HepG2 (cell line): ENCODE data around the gene CBFA2T2. TPM values are rescaled to one million over a fixed set of nuclear protein-coding genes. Genes with fewer than 3 reads are reported as not detected.

ENCODE experiments used
- CHD2 ChIP-seq: IDR thresholded peaks from 2 replicates; pipeline ENCODE4 v1.6.1; 2011; ENCODE audit warnings: low read depth, low read length, improper control_type of control experiment
- ELF3 ChIP-seq: IDR thresholded peaks from 2 replicates; pipeline ENCODE4 v1.6.1; 2016; ENCODE audit warnings: missing genetic modification reagents, missing compliant biosample characterization
- FOSL2 ChIP-seq: sonication (generic); formaldehyde crosslinking; IDR thresholded peaks from 2 replicates; pipeline ENCODE4 v1.4.0; 2020; ENCODE audit warnings: missing genetic modification reagents
- FOXJ3 ChIP-seq: sonication (generic); formaldehyde crosslinking; IDR thresholded peaks from 2 replicates; pipeline ENCODE4 v1.4.0; 2020; ENCODE audit warnings: missing genetic modification reagents, mild to moderate bottlenecking, borderline replicate concordance
- HNRNPL ChIP-seq: fragments of 200-400 bp; formaldehyde crosslinking; IDR thresholded peaks from 2 replicates; pipeline ENCODE4 v1.6.1; 2017; ENCODE audit warnings: mild to moderate bottlenecking, low read depth, low read length
- HOXA5 ChIP-seq: sonication (generic); formaldehyde crosslinking; IDR thresholded peaks from 2 replicates; pipeline ENCODE4 v1.4.0; 2020; ENCODE audit warnings: missing genetic modification reagents
- KAT8 ChIP-seq: IDR thresholded peaks from 2 replicates; pipeline ENCODE4 v1.6.1; 2016; ENCODE audit warnings: missing genetic modification reagents, missing compliant biosample characterization
- KDM2A ChIP-seq: sonication (generic); formaldehyde crosslinking; IDR thresholded peaks from 2 replicates; pipeline ENCODE4 v1.4.0; 2020; ENCODE audit warnings: low read depth, missing genetic modification reagents, borderline replicate concordance
- KDM3A ChIP-seq: IDR thresholded peaks from 2 replicates; pipeline ENCODE4 v1.6.1; 2018; ENCODE audit warnings: low read depth, missing compliant biosample characterization
- MEF2D ChIP-seq: sonication (generic); formaldehyde crosslinking; IDR thresholded peaks from 2 replicates; pipeline ENCODE4 v1.5.1; 2020; ENCODE audit warnings: mild to moderate bottlenecking, missing genetic modification reagents
- NFKB2 ChIP-seq: sonication (generic); formaldehyde crosslinking; IDR thresholded peaks from 2 replicates; pipeline ENCODE4 v1.4.0; 2020; ENCODE audit warnings: missing genetic modification reagents, borderline replicate concordance
- NFKBIZ ChIP-seq: IDR thresholded peaks from 2 replicates; pipeline ENCODE4 v1.6.1; 2018; ENCODE audit warnings: missing genetic modification reagents, missing compliant biosample characterization
- PCBP1 ChIP-seq: fragments of 200-400 bp; formaldehyde crosslinking; IDR thresholded peaks from 2 replicates; pipeline ENCODE4 v1.6.1; 2017; ENCODE audit warnings: mild to moderate bottlenecking, low read depth, low read length, borderline replicate concordance
- REL ChIP-seq: sonication (generic); formaldehyde crosslinking; conservative IDR thresholded peaks from 2 replicates; pipeline ENCODE4 v1.8.0; 2022; ENCODE audit warnings: mild to moderate bottlenecking, missing genetic modification reagents, moderate library complexity
- SP140L ChIP-seq: sonication (generic); formaldehyde crosslinking; IDR thresholded peaks from 2 replicates; pipeline ENCODE4 v1.4.0; 2020; ENCODE audit warnings: missing genetic modification reagents, borderline replicate concordance
- SP5 ChIP-seq: IDR thresholded peaks from 2 replicates; pipeline ENCODE4 v1.6.1; 2016; ENCODE audit warnings: low read depth, borderline replicate concordance
- TARDBP ChIP-seq: sonication (generic); formaldehyde crosslinking; IDR thresholded peaks from 2 replicates; pipeline ENCODE4 v1.8.0; 2022; ENCODE audit warnings: mild to moderate bottlenecking, missing genetic modification reagents
- ZHX2 ChIP-seq, 2 experiments: sonication (generic) in 1 of 2; formaldehyde crosslinking in 1 of 2; IDR thresholded peaks; 2 replicates each; pipeline versions ENCODE4 v1.6.1 to v1.9.0; 2014 to 2022; ENCODE audit warnings: antibody characterized with exemption in 1 of 2, borderline replicate concordance in 1 of 2, inconsistent platforms in 1 of 2, low read depth in 1 of 2, missing genetic modification reagents in 1 of 2
- ZNF251 ChIP-seq: sonication (generic); formaldehyde crosslinking; IDR thresholded peaks from 2 replicates; pipeline ENCODE4 v1.9.0; 2021; ENCODE audit warnings: mild to moderate bottlenecking, missing genetic modification reagents
- ZNF512 ChIP-seq: sonication (generic); formaldehyde crosslinking; IDR thresholded peaks from 2 replicates; pipeline ENCODE4 v1.4.0; 2020; ENCODE audit warnings: mild to moderate bottlenecking, missing genetic modification reagents
- ZNF720 ChIP-seq: sonication (generic); formaldehyde crosslinking; IDR thresholded peaks from 2 replicates; pipeline ENCODE4 v1.4.0; 2020; ENCODE audit warnings: missing genetic modification reagents
- ZSCAN20 ChIP-seq: sonication (generic); formaldehyde crosslinking; IDR thresholded peaks from 2 replicates; pipeline ENCODE4 v1.4.0; 2020; ENCODE audit warnings: missing genetic modification reagents, mild to moderate bottlenecking, borderline replicate concordance
- ZSCAN30 ChIP-seq: sonication (generic); formaldehyde crosslinking; IDR thresholded peaks from 2 replicates; pipeline ENCODE4 v1.5.0; 2020; ENCODE audit warnings: mild to moderate bottlenecking, missing genetic modification reagents
- polyA plus RNA-seq, 8 experiments: library from polyadenylated mRNA; depleted of rRNA in 3 of 8; stranded (reverse) in 7 of 8; unstranded in 1 of 8; fragments of >200 nt; fragmentation: Illumina TruSeq in 4 of 8; extraction: Trizol in 4 of 8; gene quantifications; 2 replicates each; pipeline versions ENCODE4 v1.2.1 to v1.2.3, GENCODE V29; 2011 to 2016; ENCODE audit warnings: low read depth in 4 of 8, missing spikeins in 1 of 8, mixed read lengths in 1 of 8; ENCODE audit not compliant: insufficient read depth in 1 of 8
- total RNA-seq, 5 experiments: library from RNA; depleted of rRNA; stranded (reverse); fragments of >200 nt; fragmentation: Illumina TruSeq; extraction: Trizol; gene quantifications; 2 replicates each; pipeline ENCODE4 v1.2.3, GENCODE V29; 2016; ENCODE audit warnings: low read depth in 1 of 5

The CBFA2T2 gene
- total and polyA plus RNA-seq, 2 of the 13 experiments (the other 11 are each of a cell fraction or from before 2014, with no cell fraction given) = 6.3 to 21.2 TPM

GRCh38 chr20:33673410-33674293 is 183.8 kb downstream of the CBFA2T2 start (continued):
- TF ChIP-seq REL (CRISPR knock-in tag) = no peak
- TF ChIP-seq ZSCAN30 = no peak
- peak; percentile 47; the same call in 1 of the 2 replicates for TF ChIP-seq MEF2D (CRISPR knock-in tag)
- TF ChIP-seq SP5 = no peak
- 0 out of 2 replicates have a peak, but pooled peaks have one; percentile 52 for TF ChIP-seq KDM3A
- no peak for TF ChIP-seq KDM2A (CRISPR knock-in tag)
- no peak for TF ChIP-seq CHD2
- TF ChIP-seq FOSL2 = no peak; the same call in 1 of the 2 replicates
- TF ChIP-seq ZNF251 (CRISPR knock-in tag) = no peak
- no peak for TF ChIP-seq ELF3 (CRISPR knock-in tag)
- no peak for TF ChIP-seq PCBP1
- TF ChIP-seq ZHX2 (IDR thresholded peaks at IDR 0.05; ENCODE audit: low read depth) = no peak
- no peak for TF ChIP-seq ZHX2 (CRISPR knock-in tag; IDR thresholded peaks at IDR 0.05; ENCODE audit: borderline replicate concordance)
- TF ChIP-seq FOXJ3 (CRISPR knock-in tag) = no peak
- TF ChIP-seq NFKBIZ (CRISPR knock-in tag) = peak; percentile 55; the same call in 1 of the 2 replicates
- TF ChIP-seq HNRNPL = 0 out of 2 replicates have a peak, but pooled peaks have one; percentile 66
- 0 out of 2 replicates have a peak, but pooled peaks have one; percentile 50 for TF ChIP-seq ZNF720
- no peak for TF ChIP-seq NFKB2
- TF ChIP-seq ZSCAN20 (CRISPR knock-in tag) = no peak; the same call in 1 of the 2 replicates
- no peak for TF ChIP-seq HOXA5 (CRISPR knock-in tag)
- TF ChIP-seq TARDBP = no peak; the same call in 1 of the 2 replicates
- TF ChIP-seq ZNF512 (CRISPR knock-in tag) = 0 out of 2 replicates have a peak, but pooled peaks have one; percentile 46
- TF ChIP-seq KAT8 (CRISPR knock-in tag) = no peak; the same call in 1 of the 2 replicates
- TF ChIP-seq SP140L (CRISPR knock-in tag) = 0 out of 2 replicates have a peak, but pooled peaks have one; percentile 17
